ENCODE data around the gene CPAMD8. TPM values are rescaled to one million over a fixed set of nuclear protein-coding genes. Genes with fewer than 3 reads are reported as not detected.

The CPAMD8 gene
- total and polyA plus RNA-seq, 9 of the 15 experiments (the other 6 are each of a cell fraction or from before 2014, with no cell fraction given), result 0.20 to 2.1 (median 1.3) TPM

GRCh38 chr19:16888629-16889365 is 137.8 kb downstream of the CPAMD8 start, which contains the start of gene F2RL3 (continued):
- TF ChIP-seq DEAF1 (CRISPR knock-in tag; IDR thresholded peaks at IDR 0.05) (no peak), SMAD2 (IDR thresholded peaks at IDR 0.05; ENCODE audit: low read depth, low read length) (no peak), PREB (CRISPR knock-in tag; IDR thresholded peaks at IDR 0.05) (0 out of 2 replicates have a peak, but pooled peaks have one; percentile 60), PURB (CRISPR knock-in tag; IDR thresholded peaks at IDR 0.05; ENCODE audit: low read depth) (no peak), RCOR1 (IDR thresholded peaks at IDR 0.05; ENCODE audit: borderline replicate concordance in 1 of 2, low read depth in 2 of 2, low read length in 2 of 2) (peak in 1 of 2 experiments; percentile 70; a peak in 2 of 4 replicates), SREBF1 (IDR thresholded peaks at IDR 0.05; ENCODE audit: borderline replicate concordance, low read depth, low read length) (no peak), MITF (IDR thresholded peaks at IDR 0.05) (no peak), SRSF9 (IDR thresholded peaks at IDR 0.05; ENCODE audit: borderline replicate concordance, low read depth, low read length) (no peak), TAF15 (IDR thresholded peaks at IDR 0.05; ENCODE audit: low read depth, low read length) (no peak), ZBTB49 (CRISPR knock-in tag; IDR thresholded peaks at IDR 0.05; ENCODE audit: borderline replicate concordance) (no peak), ZNF239 (CRISPR knock-in tag; IDR thresholded peaks at IDR 0.05) (0 out of 2 replicates have a peak, but pooled peaks have one; percentile 11), E2F8 (IDR thresholded peaks at IDR 0.05; ENCODE audit: low read depth, partially characterized antibody) (no peak)
